Measurements from ENCODE around the gene DSTN.
"Not testable (repeated sequence)": the region's sequence is repeated elsewhere in the genome, so short reads cannot be mapped to it uniquely, and the experiment has no call there.

The DSTN gene

GRCh38 chr20:17651760-17652388 is 82.0 kb downstream of the DSTN start:
- no peak for DNase-seq

DNA sequence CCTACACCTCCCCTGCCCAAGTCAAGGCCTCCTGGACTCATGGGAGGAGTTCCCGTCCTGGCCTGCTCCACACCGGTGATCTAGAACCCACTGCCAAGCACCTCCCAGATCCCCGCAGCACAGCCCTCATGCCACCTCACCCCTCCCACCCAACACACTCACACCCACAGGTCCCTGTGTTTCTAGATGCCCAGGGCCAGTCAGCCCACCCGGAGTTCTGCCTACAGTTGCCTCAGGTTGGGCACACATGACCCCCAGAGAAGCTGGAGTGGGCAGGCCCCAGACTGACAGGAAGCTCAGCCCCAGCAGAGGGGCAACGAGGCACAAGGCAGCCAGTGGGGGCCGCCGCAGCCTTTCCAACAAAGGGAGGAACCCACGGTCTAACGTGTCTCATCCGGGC is 82.5 kb downstream of the DSTN start:
- no peak for DNase-seq

DNA sequence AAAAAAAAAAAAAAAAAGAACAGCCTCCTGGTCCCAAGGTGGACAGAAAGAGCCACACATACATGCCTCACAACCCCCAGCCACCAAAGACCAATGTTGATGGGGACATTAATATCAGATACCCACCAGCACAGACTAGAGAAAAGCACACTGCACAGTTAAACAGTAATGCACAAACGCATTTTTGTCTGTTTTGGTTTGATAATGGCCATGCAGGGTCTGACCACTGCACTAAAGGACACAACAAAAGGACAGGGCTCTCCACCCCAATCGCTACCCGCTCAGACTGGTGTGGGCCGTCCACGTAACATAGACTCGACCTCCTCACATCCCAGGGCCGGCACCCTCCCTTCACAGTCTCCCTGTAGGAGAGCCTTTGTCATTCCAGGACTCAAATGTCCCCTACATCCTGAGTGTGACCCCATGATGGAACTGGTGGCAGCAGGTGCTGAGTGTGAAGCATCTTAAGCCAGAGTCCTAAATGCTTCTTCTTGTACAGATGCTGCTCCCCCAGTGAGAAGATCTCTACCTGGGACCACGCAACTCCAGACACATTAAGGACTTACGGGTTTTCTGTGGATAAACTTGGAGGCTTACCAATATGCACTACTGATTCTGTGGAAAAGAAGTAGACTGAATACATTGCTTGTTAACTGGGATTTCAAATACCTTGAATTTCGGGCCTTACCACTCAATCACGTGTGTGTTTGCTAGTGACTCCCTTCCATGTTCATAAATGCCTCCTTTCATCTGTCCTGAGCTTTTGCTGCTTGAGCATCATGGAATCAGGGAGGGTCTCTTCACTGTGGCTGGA is 84.2 kb downstream of the DSTN start:
- DNase-seq, result no peak

GRCh38 chr20:17654649-17655285 is 84.9 kb downstream of the DSTN start:
- peak in 1 of 5 donors; percentile 10 for DNase-seq

GRCh38 chr20:17655286-17655651 is 85.4 kb downstream of the DSTN start:
- DNase-seq, result no peak

GRCh38 chr20:17655865-17656479 is 86.1 kb downstream of the DSTN start:
- no peak for DNase-seq

DNA sequence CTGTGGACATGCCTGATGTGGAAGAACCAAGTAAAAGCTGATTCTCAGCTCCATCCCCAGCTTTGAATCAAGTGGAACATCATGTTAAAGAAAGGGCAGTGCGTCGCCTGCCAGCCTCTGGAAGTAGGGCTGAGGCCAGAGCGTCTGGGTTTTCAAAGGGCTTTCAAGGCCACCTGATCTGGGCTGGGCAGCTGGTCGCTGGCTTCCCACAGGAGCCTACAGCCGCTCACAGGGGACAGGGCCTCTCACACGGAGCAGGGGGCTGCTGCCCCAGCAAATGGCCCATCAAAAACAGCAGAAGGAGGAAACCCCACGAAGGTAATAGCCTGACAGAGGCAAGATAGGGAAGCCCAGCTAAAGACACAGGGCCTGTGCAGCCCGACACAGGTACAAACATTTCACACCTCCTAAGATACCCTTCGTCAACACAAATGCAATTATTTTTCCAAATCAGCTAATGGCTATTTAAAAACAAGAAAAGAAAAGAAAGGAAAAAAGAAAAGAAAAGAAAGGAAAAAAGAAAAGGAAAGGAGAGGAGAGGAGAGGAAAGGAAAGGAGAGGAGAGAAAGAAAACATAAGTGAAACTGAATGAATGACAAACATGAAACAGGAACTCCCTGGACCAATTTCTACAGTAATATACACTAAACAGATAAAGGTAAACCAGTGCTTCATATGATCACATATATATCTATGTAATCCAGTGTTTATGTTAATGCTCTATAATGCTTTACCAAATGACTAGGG is 87.4 kb downstream of the DSTN start:
- DNase-seq, result no peak

GRCh38 chr20:17657898-17658647 is 88.2 kb downstream of the DSTN start:
- DNase-seq, result no peak

DNA sequence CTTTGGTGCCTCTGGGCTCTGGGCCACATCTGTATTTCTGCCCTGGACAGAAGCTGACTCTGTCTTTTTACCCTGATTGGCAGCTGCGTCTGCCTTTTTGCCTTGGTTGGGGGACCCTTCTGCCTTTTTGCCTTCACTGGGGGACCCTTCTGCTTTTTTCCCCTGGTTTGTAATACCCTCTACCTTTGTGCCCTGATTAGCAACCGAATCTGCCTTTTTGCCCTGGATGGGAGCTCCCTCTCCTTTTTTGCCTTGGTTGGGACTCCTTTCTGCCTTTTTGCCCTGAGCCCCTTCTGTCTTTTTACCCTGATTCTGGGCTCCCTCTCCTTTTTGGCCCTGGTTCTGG is 88.7 kb downstream of the DSTN start:
- no peak for DNase-seq

GRCh38 chr20:17659344-17659743 is 89.5 kb downstream of the DSTN start:
- not testable (repeated sequence) for DNase-seq
